ENCODE data around the gene NDUFS4.

GRCh38 chr5:53597894-53598293, 37.5 kb downstream of the NDUFS4 start:
- TF ChIP-seq CTCF (IDR thresholded peaks at IDR 0.05; ENCODE audit: insufficient read depth, low read length, poor library complexity, severe bottlenecking) = no peak
- no peak for TF ChIP-seq EZH2phosphoT487 (conservative IDR thresholded peaks at IDR 0.05; ENCODE audit: low read length)
